T-helper 2 cell treated with Interferon-gamma antibody and Interleukin-4, amounts not matched to agents 100 ng/mL and 5 ng/mL, for 36 hours (primary cell): Measurements from ENCODE around the gene SLC24A5. TPM values are rescaled to one million over a fixed set of nuclear protein-coding genes. Genes with fewer than 3 reads are reported as not detected.

Experiments used
- intact Hi-C: fragments of 100-400 bp; cut with micrococcal nuclease; formaldehyde crosslinking; loops from one replicate; pipeline ENCODE4 v1.15.1; 2023
- total RNA-seq: library from RNA; stranded (reverse); gene quantifications from 2 replicates; pipeline ENCODE4 v1.2.3, GENCODE V29; 2022

SLC24A5 gene
- total RNA-seq, 1 donor from 2014 or later, result not detected

- intact Hi-C loops, result no loop called here
Observed at GRCh38 chr15:48109856-48110531, 10.8 kb upstream of the SLC24A5 start.

GRCh38 chr15:48112242-48112641, 8.5 kb upstream of the SLC24A5 start:
- intact Hi-C loops, result no loop called here

- intact Hi-C loops, result no loop called here
Observed at GRCh38 chr15:48119277-48119676, 1.5 kb upstream of the SLC24A5 start.

- intact Hi-C loops, result no loop called here
Observed at GRCh38 chr15:48121849-48122248, 1.1 kb downstream of the SLC24A5 start.

GRCh38 chr15:48126667-48127355, 6.0 kb downstream of the SLC24A5 start:
- intact Hi-C loops, result no loop called here

- intact Hi-C loops, result no loop called here
Observed at GRCh38 chr15:48131324-48131723, 10.5 kb downstream of the SLC24A5 start.

GRCh38 chr15:48132874-48133273, 12.1 kb downstream of the SLC24A5 start:
- intact Hi-C loops, result no loop called here

GRCh38 chr15:48143856-48144255, 23.1 kb downstream of the SLC24A5 start:
- intact Hi-C loops, result no loop called here

- intact Hi-C loops, result no loop called here
Observed at GRCh38 chr15:48144889-48145288, 24.1 kb downstream of the SLC24A5 start.

- intact Hi-C loops, result no loop called here
Observed at GRCh38 chr15:48145923-48146322, 25.1 kb downstream of the SLC24A5 start.

- intact Hi-C loops, result no loop called here
Observed at GRCh38 chr15:48147358-48147757, 26.6 kb downstream of the SLC24A5 start.

- intact Hi-C loops, result no loop called here
Observed at GRCh38 chr15:48149858-48150257, 29.1 kb downstream of the SLC24A5 start.

GRCh38 chr15:48153526-48153925, 32.7 kb downstream of the SLC24A5 start:
- intact Hi-C loops, result no loop called here

- intact Hi-C loops, result no loop called here
Observed at GRCh38 chr15:48168616-48169015, 47.8 kb downstream of the SLC24A5 start.

GRCh38 chr15:48170981-48171380, 50.2 kb downstream of the SLC24A5 start:
- intact Hi-C loops, result no loop called here

GRCh38 chr15:48175126-48175525, 54.3 kb downstream of the SLC24A5 start:
- intact Hi-C loops, result loop anchor here (5.0 kb wide), 1 partner anchor 1962 kb away; no protein-coding TSS in a partner anchor

GRCh38 chr15:48176112-48176511, 55.3 kb downstream of the SLC24A5 start:
- intact Hi-C loops, result loop anchor here (5.0 kb wide), 1 partner anchor 1961 kb away; no protein-coding TSS in a partner anchor

GRCh38 chr15:48176957-48177356, 56.2 kb downstream of the SLC24A5 start:
- intact Hi-C loops, result loop anchor here (1.0 to 5.0 kb wide), 2 partner anchors 154 to 1960 kb away; partner anchors contain the start of gene DUT

GRCh38 chr15:48177383-48177765, 56.6 kb downstream of the SLC24A5 start:
- intact Hi-C loops, result loop anchor here (1.0 to 5.0 kb wide), 2 partner anchors 154 to 1960 kb away; partner anchors contain the start of gene DUT

- intact Hi-C loops, result loop anchor here (1.0 to 5.0 kb wide), 2 partner anchors 153 to 1959 kb away; partner anchors contain the start of gene DUT
Observed at GRCh38 chr15:48177766-48178647, 57.2 kb downstream of the SLC24A5 start, which contains the start of gene MYEF2. Gene MYEF2 (minus strand): TSS chr15:48178295. CDS start chr15:48178237, 58 bp downstream.

GRCh38 chr15:48178648-48178931, 57.8 kb downstream of the SLC24A5 start:
- intact Hi-C loops, result loop anchor here (5.0 kb wide), 1 partner anchor 1959 kb away; no protein-coding TSS in a partner anchor

- intact Hi-C loops, result no loop called here
Observed at GRCh38 chr15:48182749-48183148, 62.0 kb downstream of the SLC24A5 start.
